Mucosa of stomach (tissue), 1 donor: Measurements from ENCODE around the gene CUL7.

Source experiments
- H3K27me3 ChIP-seq: one replicate; pipeline ENCODE4 v1.7.0; 2013; ENCODE audit warnings: mild to moderate bottlenecking, low read length; ENCODE audit not compliant: control insufficient read depth, insufficient read depth
- H3K36me3 ChIP-seq: one replicate; pipeline ENCODE4 v1.7.0; 2013; ENCODE audit warnings: low read length; ENCODE audit not compliant: control insufficient read depth, insufficient read depth
- H3K4me1 ChIP-seq: one replicate; pipeline ENCODE4 v1.7.0; 2013; ENCODE audit warnings: mild to moderate bottlenecking, low read length; ENCODE audit not compliant: control insufficient read depth, insufficient read depth
- H3K4me3 ChIP-seq: one replicate; pipeline ENCODE4 v1.7.0; 2013; ENCODE audit warnings: low read length
- H3K9ac ChIP-seq: one replicate; pipeline ENCODE4 v1.7.0; 2013; ENCODE audit warnings: mild to moderate bottlenecking, low read length, moderate library complexity
- H3K9me3 ChIP-seq: one replicate; pipeline ENCODE4 v1.7.0; 2013; ENCODE audit warnings: mild to moderate bottlenecking, low read length, moderate library complexity; ENCODE audit not compliant: control insufficient read depth
- donor health status: Pancreatic carcinoma.

CUL7 gene

GRCh38 chr6:43075670-43076463, 22.2 kb upstream of the CUL7 start, which contains the start of gene PTK7:
TSS of gene PTK7 (plus strand) at chr6:43076314. CDS start at chr6:43076489, 175 bp downstream.
- H3K27me3 ChIP-seq, result no peaks in the 10 kb centered on the region
- peak within 1 kb of the TSS; percentile 64 for H3K4me3 ChIP-seq
- H3K4me1 ChIP-seq, result peaks cover 19% of the 10 kb centered on the region
- H3K36me3 ChIP-seq, result peaks cover 18% of the 10 kb centered on the region
- no peaks in the 10 kb centered on the region for H3K9me3 ChIP-seq
- H3K9ac ChIP-seq, result peak within 1 kb of the TSS; percentile 61

- peaks cover 19% of the 10 kb centered on the region for H3K4me1 ChIP-seq
- peaks cover 24% of the 10 kb centered on the region for H3K36me3 ChIP-seq
- H3K9me3 ChIP-seq, result no peaks in the 10 kb centered on the region
- no peak overlapping the region for H3K4me3 ChIP-seq
- no peak overlapping the region for H3K9ac ChIP-seq
- no peaks in the 10 kb centered on the region for H3K27me3 ChIP-seq
Observed at GRCh38 chr6:43074847-43075669, 21.4 kb upstream of the CUL7 start.

- Histone ChIP-seq H3K9me3 (no peaks in the 10 kb centered on the region), H3K4me3 (no peak overlapping the region), H3K9ac (no peak overlapping the region), H3K4me1 (no peaks in the 10 kb centered on the region), H3K36me3 (peaks cover 43% of the 10 kb centered on the region), H3K27me3 (no peaks in the 10 kb centered on the region)
Observed at GRCh38 chr6:43070028-43070632, 16.5 kb upstream of the CUL7 start.

GRCh38 chr6:43062818-43063217, 9.2 kb upstream of the CUL7 start:
- H3K9me3 ChIP-seq, result no peaks in the 10 kb centered on the region
- H3K9ac ChIP-seq, result no peak overlapping the region
- H3K4me1 ChIP-seq, result peaks cover 35% of the 10 kb centered on the region
- H3K27me3 ChIP-seq, result no peaks in the 10 kb centered on the region
- H3K36me3 ChIP-seq, result peaks cover 18% of the 10 kb centered on the region
- H3K4me3 ChIP-seq, result no peak overlapping the region

- Histone ChIP-seq H3K4me1 (peaks cover 35% of the 10 kb centered on the region), H3K4me3 (no peak overlapping the region), H3K9me3 (no peaks in the 10 kb centered on the region), H3K36me3 (peaks cover 18% of the 10 kb centered on the region), H3K9ac (peak overlapping the region; percentile 49), H3K27me3 (no peaks in the 10 kb centered on the region)
Observed at GRCh38 chr6:43061861-43062260, 8.2 kb upstream of the CUL7 start.

GRCh38 chr6:43060755-43061633, 7.3 kb upstream of the CUL7 start:
- peaks cover 12% of the 10 kb centered on the region for H3K36me3 ChIP-seq
- peaks cover 35% of the 10 kb centered on the region for H3K4me1 ChIP-seq
- H3K9ac ChIP-seq, result peak overlapping the region; percentile 50
- H3K4me3 ChIP-seq, result peak overlapping the region; percentile 92
- no peaks in the 10 kb centered on the region for H3K9me3 ChIP-seq
- H3K27me3 ChIP-seq, result no peaks in the 10 kb centered on the region

- peak overlapping the region; percentile 92 for H3K4me3 ChIP-seq
- no peaks in the 10 kb centered on the region for H3K27me3 ChIP-seq
- peaks cover 7% of the 10 kb centered on the region for H3K36me3 ChIP-seq
- no peaks in the 10 kb centered on the region for H3K9me3 ChIP-seq
- H3K4me1 ChIP-seq, result peaks cover 35% of the 10 kb centered on the region
- peak overlapping the region; percentile 90 for H3K9ac ChIP-seq
Observed at GRCh38 chr6:43060034-43060754, 6.5 kb upstream of the CUL7 start.

- Histone ChIP-seq H3K4me3 (peak within 1 kb of the TSS; percentile 92), H3K9ac (peak within 1 kb of the TSS; percentile 90), H3K36me3 (peaks cover 6% of the 10 kb centered on the region), H3K9me3 (no peaks in the 10 kb centered on the region), H3K27me3 (no peaks in the 10 kb centered on the region), H3K4me1 (peaks cover 40% of the 10 kb centered on the region)
Observed at GRCh38 chr6:43059168-43060033, 5.8 kb upstream of the CUL7 start, which contains the start of the genes KLC4 and MRPL2. TSS of gene KLC4 (plus strand) at chr6:43059631. CDS start at chr6:43061336, 1,705 bp downstream. TSS of gene MRPL2 (minus strand) at chr6:43059434. CDS start at chr6:43059381, 53 bp downstream.

GRCh38 chr6:43058531-43058930, 4.9 kb upstream of the CUL7 start:
- Histone ChIP-seq H3K27me3 (no peaks in the 10 kb centered on the region), H3K36me3 (peaks cover 6% of the 10 kb centered on the region), H3K9me3 (no peaks in the 10 kb centered on the region), H3K9ac (peak overlapping the region; percentile 90), H3K4me3 (peak overlapping the region; percentile 92), H3K4me1 (peaks cover 44% of the 10 kb centered on the region)

- Histone ChIP-seq H3K36me3 (peaks cover 6% of the 10 kb centered on the region), H3K4me3 (no peak overlapping the region), H3K9ac (no peak overlapping the region), H3K9me3 (no peaks in the 10 kb centered on the region), H3K27me3 (no peaks in the 10 kb centered on the region), H3K4me1 (peaks cover 37% of the 10 kb centered on the region)
Observed at GRCh38 chr6:43055966-43056365, 2.3 kb upstream of the CUL7 start.
